A549 (cell line): Measurements from ENCODE around the gene CLIC5. TPM values are rescaled to one million over a fixed set of nuclear protein-coding genes. Genes with fewer than 3 reads are reported as not detected.

Experiments used
- ATAC-seq, 2 experiments: fragments of 200-7000 bp in 1 of 2; fragments of >200 bp in 1 of 2; cut with Nextera tagmentation in 1 of 2; cut with Tn5 transposase in 1 of 2; 3 replicates each; pipeline versions ENCODE4 v1.8.0 to v1.9.1; 2018 to 2020; ENCODE audit warnings: mild to moderate bottlenecking in 1 of 2, moderate library complexity in 1 of 2
- CTCF ChIA-PET: fragments of 300-600 bp; sonication (Branson Sonifier 250); formaldehyde crosslinking; extraction: SDS; loops from one replicate; lab custom pipeline; 2021; ENCODE audit warnings: antibody characterized with exemption, inconsistent platforms; lab: Yijun Ruan, JAX
- POLR2A ChIA-PET: fragments of 350-600 bp; formaldehyde crosslinking; extraction: SDS; loops from one replicate; lab custom pipeline; 2021; ENCODE audit warnings: antibody characterized with exemption, inconsistent platforms; lab: Yijun Ruan, JAX
- DNase-seq, 2 experiments: peaks; one replicate each; pipeline versions ENCODE4 v3.0.0 to v3.0.0-alpha.2; 2011 to 2016; ENCODE audit warnings: low read depth in 1 of 2, low spot score in 1 of 2
- FAIRE-seq: peaks from 2 replicates; lab custom pipeline; 2011; peaks lifted over from hg19 to GRCh38; lab: Jason Lieb, UNC
- H3K27ac ChIP-seq, 2 experiments: fragments of >200 bp; sonication (Bioruptor Twin); formaldehyde crosslinking; 3 replicates each; pipeline ENCODE4 v1.5.1; 2016 to 2017
- H3K4me1 ChIP-seq: fragments of >200 bp; sonication (Bioruptor Twin); formaldehyde crosslinking; 3 replicates; pipeline ENCODE4 v1.6.1; 2016
- H3K4me2 ChIP-seq: fragments of >200 bp; sonication (Bioruptor Twin); formaldehyde crosslinking; 3 replicates; pipeline ENCODE4 v1.6.1; 2016
- H3K4me3 ChIP-seq: fragments of >200 bp; sonication (Bioruptor Twin); formaldehyde crosslinking; 3 replicates; pipeline ENCODE4 v1.5.1; 2016
- H3K9me3 ChIP-seq: fragments of >200 bp; sonication (Bioruptor Twin); formaldehyde crosslinking; 3 replicates; pipeline ENCODE4 v1.6.1; 2016
- BCL3 ChIP-seq: fragments of >200 bp; sonication (Bioruptor Twin); formaldehyde crosslinking; IDR thresholded peaks from 3 replicates; pipeline ENCODE4 v1.6.1; 2016
- CBX8 ChIP-seq: fragments of 200-600 bp; sonication (generic); IDR thresholded peaks from 2 replicates; pipeline ENCODE4 v1.6.1; 2016
- ELK1 ChIP-seq: fragments of 150-350 bp; IDR thresholded peaks from 2 replicates; pipeline ENCODE4 v1.6.1; 2014; ENCODE audit warnings: low read depth, mild to moderate bottlenecking, low read length
- FOSB ChIP-seq: fragments of 250-450 bp; sonication (Bioruptor Pico); IDR thresholded peaks from 2 replicates; pipeline ENCODE4 v1.5.0; 2020; ENCODE audit warnings: mild to moderate bottlenecking, moderate library complexity
- FOSL2 ChIP-seq, 2 experiments: fragments of 450-650 bp in 1 of 2; fragments of >200 bp in 1 of 2; sonication (Bioruptor Twin) in 1 of 2; formaldehyde crosslinking; IDR thresholded peaks; 2 replicates each; pipeline versions ENCODE4 v1.5.0 to v1.6.1; 2016 to 2020; ENCODE audit warnings: mild to moderate bottlenecking in 1 of 2, moderate library complexity in 1 of 2
- FOXS1 ChIP-seq: fragments of 250-450 bp; sonication (Bioruptor Pico); IDR thresholded peaks from 2 replicates; pipeline ENCODE4 v1.5.0; 2020; ENCODE audit warnings: mild to moderate bottlenecking, moderate library complexity
- GATA3 ChIP-seq: IDR thresholded peaks from 2 replicates; pipeline ENCODE4 v1.6.1; 2012; ENCODE audit warnings: borderline replicate concordance
- HDAC2 ChIP-seq: fragments of 200-600 bp; sonication (generic); IDR thresholded peaks from 2 replicates; pipeline ENCODE4 v1.6.1; 2016
- HEYL ChIP-seq: fragments of 250-450 bp; sonication (Bioruptor Pico); IDR thresholded peaks from 2 replicates; pipeline ENCODE4 v1.8.0; 2021; ENCODE audit warnings: mild to moderate bottlenecking, moderate library complexity
- HOXA7 ChIP-seq: fragments of 250-450 bp; sonication (Bioruptor Pico); IDR thresholded peaks from 2 replicates; pipeline ENCODE4 v1.5.0; 2020; ENCODE audit warnings: mild to moderate bottlenecking, moderate library complexity
- HOXB5 ChIP-seq: fragments of 250-450 bp; sonication (Bioruptor Pico); IDR thresholded peaks from 2 replicates; pipeline ENCODE4 v1.5.0; 2020; ENCODE audit warnings: mild to moderate bottlenecking, moderate library complexity
- KDM1A ChIP-seq: fragments of 200-600 bp; sonication (generic); IDR thresholded peaks from 2 replicates; pipeline ENCODE4 v1.6.1; 2016; ENCODE audit warnings: low read depth, mild to moderate bottlenecking
- KDM5A ChIP-seq: fragments of 200-600 bp; sonication (generic); IDR thresholded peaks from 2 replicates; pipeline ENCODE4 v1.6.1; 2016; ENCODE audit warnings: antibody characterized with exemption, mild to moderate bottlenecking
- NPAS2 ChIP-seq: fragments of 250-450 bp; sonication (Bioruptor Pico); IDR thresholded peaks from 2 replicates; pipeline ENCODE4 v1.8.0; 2022; ENCODE audit warnings: mild to moderate bottlenecking, moderate library complexity, borderline replicate concordance
- PHF8 ChIP-seq: fragments of 200-600 bp; sonication (generic); IDR thresholded peaks from 2 replicates; pipeline ENCODE4 v1.6.1; 2016; ENCODE audit warnings: low read depth, mild to moderate bottlenecking, antibody characterized with exemption, moderate library complexity, borderline replicate concordance
- RAD21 ChIP-seq, 2 experiments: fragments of >200 bp in 1 of 2; sonication (Bioruptor Twin) in 1 of 2; formaldehyde crosslinking in 1 of 2; IDR thresholded peaks in 1 of 2; conservative IDR thresholded peaks in 1 of 2; 2 replicates in 1 of 2; 3 replicates in 1 of 2; pipeline ENCODE4 v1.6.1; 2012 to 2018; ENCODE audit warnings: inconsistent platforms in 1 of 2
- RARB ChIP-seq: fragments of 250-450 bp; sonication (Bioruptor Pico); IDR thresholded peaks from 2 replicates; pipeline ENCODE4 v1.8.0; 2021; ENCODE audit warnings: mild to moderate bottlenecking, moderate library complexity
- REST ChIP-seq: fragments of 200-600 bp; sonication (generic); IDR thresholded peaks from 2 replicates; pipeline ENCODE4 v1.6.1; 2016; ENCODE audit warnings: antibody characterized with exemption, mild to moderate bottlenecking, moderate library complexity
- RFX5 ChIP-seq: fragments of 450-650 bp; IDR thresholded peaks from 2 replicates; pipeline ENCODE4 v1.7.1; 2014; ENCODE audit warnings: antibody characterized with exemption, mild to moderate bottlenecking, moderate library complexity
- RNF2 ChIP-seq: fragments of 200-600 bp; sonication (generic); IDR thresholded peaks from 2 replicates; pipeline ENCODE4 v1.6.1; 2016; ENCODE audit warnings: low read depth, mild to moderate bottlenecking, antibody characterized with exemption, moderate library complexity, borderline replicate concordance
- SMC3 ChIP-seq: fragments of >200 bp; sonication (Bioruptor Twin); formaldehyde crosslinking; IDR thresholded peaks from 3 replicates; pipeline ENCODE4 v1.6.1; 2018; ENCODE audit warnings: inconsistent platforms
- SREBF2 ChIP-seq: fragments of 450-650 bp; IDR thresholded peaks from 2 replicates; pipeline ENCODE4 v1.6.1; 2014; ENCODE audit warnings: mild to moderate bottlenecking, moderate library complexity
- TP53 ChIP-seq: fragments of 250-450 bp; sonication (Bioruptor Pico); IDR thresholded peaks from 2 replicates; pipeline ENCODE4 v1.5.0; 2021; ENCODE audit warnings: mild to moderate bottlenecking, moderate library complexity
- ZC3H11A ChIP-seq: fragments of 450-650 bp; IDR thresholded peaks from 2 replicates; pipeline ENCODE4 v1.6.1; 2014; ENCODE audit warnings: antibody characterized with exemption, mild to moderate bottlenecking
- ZFP36 ChIP-seq: fragments of 450-650 bp; IDR thresholded peaks from 2 replicates; pipeline ENCODE4 v1.6.1; 2014; ENCODE audit warnings: borderline replicate concordance; ENCODE audit not compliant: partially characterized antibody
- ZNF302 ChIP-seq: fragments of 250-450 bp; sonication (Bioruptor Pico); IDR thresholded peaks from 2 replicates; pipeline ENCODE4 v1.9.0; 2021; ENCODE audit warnings: inconsistent platforms, mild to moderate bottlenecking, moderate library complexity
- ZSCAN20 ChIP-seq: fragments of 250-450 bp; sonication (Bioruptor Pico); IDR thresholded peaks from 2 replicates; pipeline ENCODE4 v1.8.0; 2022; ENCODE audit warnings: mild to moderate bottlenecking, moderate library complexity
- WGBS: methylation state at CpG from one replicate; pipeline ENCODE4 v1.1.6; 2017; ENCODE audit errors: missing lambda C conversion rate; 5-methylcytosine and 5-hydroxymethylcytosine counted together
- polyA plus RNA-seq, 4 experiments: library from polyadenylated mRNA; depleted of rRNA in 3 of 4; stranded (reverse); fragments of >200 nt; fragmentation: RNase III in 1 of 4; extraction: RNeasy Plus Mini Kit Qiagen cat#74134 plus additional on column Dnase treatment in 1 of 4; gene quantifications; 2 replicates in 3 of 4; 3 replicates in 1 of 4; pipeline ENCODE4 v1.2.3, GENCODE V29; 2011 to 2017
- TF ChIP-seq, protein P1 (sequence below): fragments of >200 bp; sonication (Bioruptor Twin); formaldehyde crosslinking; IDR thresholded peaks from 3 replicates; pipeline ENCODE4 v1.5.1; 2016
- TF ChIP-seq, protein P2 (sequence below): fragments of 250-450 bp; sonication (Bioruptor Pico); IDR thresholded peaks from 2 replicates; pipeline ENCODE4 v1.5.0; 2020; ENCODE audit warnings: low read depth, mild to moderate bottlenecking, moderate library complexity

Gene CLIC5
- polyA plus RNA-seq, 2 of the 4 experiments (the other 2 are of a cell fraction), result not detected

- ATAC-seq (no peak), DNase-seq (no peak), FAIRE-seq (no peak)
- TF ChIP-seq HEYL, result no peak
- TF ChIP-seq ZSCAN20 (CRISPR knock-in tag), result no peak
- no peak for TF ChIP-seq SREBF2
- no peak for TF ChIP-seq GATA3
- no peak for TF ChIP-seq ZNF302 (CRISPR knock-in tag)
- no peak for TF ChIP-seq ELK1
- no peak for TF ChIP-seq ZFP36
- no peak for TF ChIP-seq KDM5A
- TF ChIP-seq HDAC2, result no peak
- no peak for TF ChIP-seq REST
- no peak for TF ChIP-seq HOXB5 (CRISPR knock-in tag)
- no peak for TF ChIP-seq RAD21 (conservative IDR thresholded peaks at IDR 0.05 in 1 of 2, IDR thresholded peaks at IDR 0.05 in 1 of 2)
- no peak for TF ChIP-seq FOXS1 (CRISPR knock-in tag)
- TF ChIP-seq HOXA7 (CRISPR knock-in tag), result no peak
- TF ChIP-seq, protein P1, sequence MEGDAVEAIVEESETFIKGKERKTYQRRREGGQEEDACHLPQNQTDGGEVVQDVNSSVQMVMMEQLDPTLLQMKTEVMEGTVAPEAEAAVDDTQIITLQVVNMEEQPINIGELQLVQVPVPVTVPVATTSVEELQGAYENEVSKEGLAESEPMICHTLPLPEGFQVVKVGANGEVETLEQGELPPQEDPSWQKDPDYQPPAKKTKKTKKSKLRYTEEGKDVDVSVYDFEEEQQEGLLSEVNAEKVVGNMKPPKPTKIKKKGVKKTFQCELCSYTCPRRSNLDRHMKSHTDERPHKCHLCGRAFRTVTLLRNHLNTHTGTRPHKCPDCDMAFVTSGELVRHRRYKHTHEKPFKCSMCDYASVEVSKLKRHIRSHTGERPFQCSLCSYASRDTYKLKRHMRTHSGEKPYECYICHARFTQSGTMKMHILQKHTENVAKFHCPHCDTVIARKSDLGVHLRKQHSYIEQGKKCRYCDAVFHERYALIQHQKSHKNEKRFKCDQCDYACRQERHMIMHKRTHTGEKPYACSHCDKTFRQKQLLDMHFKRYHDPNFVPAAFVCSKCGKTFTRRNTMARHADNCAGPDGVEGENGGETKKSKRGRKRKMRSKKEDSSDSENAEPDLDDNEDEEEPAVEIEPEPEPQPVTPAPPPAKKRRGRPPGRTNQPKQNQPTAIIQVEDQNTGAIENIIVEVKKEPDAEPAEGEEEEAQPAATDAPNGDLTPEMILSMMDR, result no peak
- TF ChIP-seq SMC3, result no peak
- no peak for TF ChIP-seq NPAS2 (CRISPR knock-in tag)
- no peak for TF ChIP-seq FOSB
- no peak for TF ChIP-seq TP53 (CRISPR knock-in tag)
- 14% methylated on average over 5 of the region's 5 CpGs for WGBS
- no peak overlapping the region for H3K4me3 ChIP-seq
- CTCF ChIA-PET, result no interaction called here
- no peak overlapping the region for H3K4me2 ChIP-seq
- no peak overlapping the region for H3K27ac ChIP-seq
- H3K4me1 ChIP-seq, result no peaks in the 10 kb centered on the region
- POLR2A ChIA-PET, result no interaction called here
- no peaks in the 10 kb centered on the region for H3K9me3 ChIP-seq
These were observed 120.1 kb downstream of the CLIC5 start for GRCh38 chr6:45895569-45895968.

DNA sequence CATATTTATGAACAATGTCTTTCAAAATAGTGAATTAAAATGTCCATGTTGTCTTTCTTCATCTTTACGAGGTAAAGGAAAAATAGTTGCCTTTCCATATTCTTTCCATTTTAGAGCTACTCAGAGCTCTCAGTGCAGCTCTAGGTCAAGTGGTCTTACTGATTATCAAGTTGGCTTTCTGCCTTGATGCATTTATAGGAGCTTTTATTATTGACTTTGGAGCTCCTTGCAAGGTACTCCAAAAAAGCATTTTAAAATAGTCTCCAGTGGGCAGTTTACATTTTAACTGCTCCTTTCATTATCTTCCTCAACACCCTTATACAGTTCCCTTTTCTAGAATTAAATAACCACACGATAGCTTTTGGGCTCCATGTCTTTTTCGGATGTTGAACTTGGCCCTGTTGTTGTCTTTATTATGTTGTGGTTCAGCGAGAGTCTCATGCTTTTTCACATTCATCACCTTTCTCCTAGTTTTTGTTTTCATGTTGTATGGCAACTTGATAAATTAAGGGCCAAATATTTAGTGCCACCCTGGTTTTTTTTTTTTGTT, 122.9 kb downstream of the CLIC5 start:
- DNase-seq (no peak), ATAC-seq (no peak), FAIRE-seq (no peak)
- no peaks in the 10 kb centered on the region for H3K9me3 ChIP-seq
- H3K4me2 ChIP-seq, result no peak overlapping the region
- no peaks in the 10 kb centered on the region for H3K4me1 ChIP-seq
- 22% methylated on average over 4 of the region's 4 CpGs for WGBS
- ChIA-PET POLR2A (no interaction called here), CTCF (no interaction called here)
- H3K4me3 ChIP-seq, result no peak overlapping the region
- no peak overlapping the region for H3K27ac ChIP-seq
- TF ChIP-seq TP53 (CRISPR knock-in tag) (no peak), KDM1A (no peak), HDAC2 (no peak), PHF8 (no peak), ZC3H11A (no peak), RNF2 (no peak), CBX8 (no peak), HOXB5 (CRISPR knock-in tag) (no peak), FOSL2 (IDR thresholded peaks at IDR 0.05) (no peak), FOSL2 (CRISPR knock-in tag; IDR thresholded peaks at IDR 0.05) (no peak), RARB (CRISPR knock-in tag) (no peak), RFX5 (no peak), BCL3 (no peak)
- TF ChIP-seq, protein P2, sequence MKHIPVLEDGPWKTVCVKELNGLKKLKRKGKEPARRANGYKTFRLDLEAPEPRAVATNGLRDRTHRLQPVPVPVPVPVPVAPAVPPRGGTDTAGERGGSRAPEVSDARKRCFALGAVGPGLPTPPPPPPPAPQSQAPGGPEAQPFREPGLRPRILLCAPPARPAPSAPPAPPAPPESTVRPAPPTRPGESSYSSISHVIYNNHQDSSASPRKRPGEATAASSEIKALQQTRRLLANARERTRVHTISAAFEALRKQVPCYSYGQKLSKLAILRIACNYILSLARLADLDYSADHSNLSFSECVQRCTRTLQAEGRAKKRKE (CRISPR knock-in tag), result no peak
